ENCODE results near the gene ATG4D.

DNA sequence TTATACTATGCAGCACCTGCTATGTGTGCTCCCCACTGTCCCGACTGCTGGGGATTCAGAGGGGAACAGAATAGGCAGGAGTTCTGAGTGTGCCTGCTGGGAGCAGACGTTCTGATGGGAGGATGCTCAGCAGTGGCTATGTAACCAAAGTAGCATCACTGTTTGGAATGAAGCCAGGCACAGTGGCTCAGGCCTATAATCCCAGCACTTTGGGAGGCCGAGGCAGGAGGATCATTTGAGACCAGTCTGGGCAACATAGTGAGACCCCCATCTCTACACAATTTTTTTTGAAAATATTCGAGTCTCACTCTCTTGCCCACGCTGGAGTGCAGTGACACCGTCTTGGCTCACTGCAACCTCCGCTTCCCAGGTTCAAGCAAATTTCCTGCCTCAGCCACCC is 6.0 kb downstream of the ATG4D start:
- TF ChIP-seq, protein P1, sequence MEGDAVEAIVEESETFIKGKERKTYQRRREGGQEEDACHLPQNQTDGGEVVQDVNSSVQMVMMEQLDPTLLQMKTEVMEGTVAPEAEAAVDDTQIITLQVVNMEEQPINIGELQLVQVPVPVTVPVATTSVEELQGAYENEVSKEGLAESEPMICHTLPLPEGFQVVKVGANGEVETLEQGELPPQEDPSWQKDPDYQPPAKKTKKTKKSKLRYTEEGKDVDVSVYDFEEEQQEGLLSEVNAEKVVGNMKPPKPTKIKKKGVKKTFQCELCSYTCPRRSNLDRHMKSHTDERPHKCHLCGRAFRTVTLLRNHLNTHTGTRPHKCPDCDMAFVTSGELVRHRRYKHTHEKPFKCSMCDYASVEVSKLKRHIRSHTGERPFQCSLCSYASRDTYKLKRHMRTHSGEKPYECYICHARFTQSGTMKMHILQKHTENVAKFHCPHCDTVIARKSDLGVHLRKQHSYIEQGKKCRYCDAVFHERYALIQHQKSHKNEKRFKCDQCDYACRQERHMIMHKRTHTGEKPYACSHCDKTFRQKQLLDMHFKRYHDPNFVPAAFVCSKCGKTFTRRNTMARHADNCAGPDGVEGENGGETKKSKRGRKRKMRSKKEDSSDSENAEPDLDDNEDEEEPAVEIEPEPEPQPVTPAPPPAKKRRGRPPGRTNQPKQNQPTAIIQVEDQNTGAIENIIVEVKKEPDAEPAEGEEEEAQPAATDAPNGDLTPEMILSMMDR (IDR thresholded peaks at IDR 0.05), result no peak
- no peak for TF ChIP-seq POLR2A (IDR thresholded peaks at IDR 0.05)
